NCI-H510A treated with DMSO at 0.1 percent for 48 hours (cell line): ENCODE results near the gene HS3ST4.
"Not testable (repeated sequence)": the region's sequence is repeated elsewhere in the genome, so short reads cannot be mapped to it uniquely, and the experiment has no call there.

Experiments
- DNase-seq: peaks from one replicate; lab custom pipeline; 2025; lab: John Stamatoyannopoulos, UW

The HS3ST4 gene

GRCh38 chr16:25996052-25996451 lies 304.3 kb downstream of the HS3ST4 start:
- DNase-seq: no peak

DNA sequence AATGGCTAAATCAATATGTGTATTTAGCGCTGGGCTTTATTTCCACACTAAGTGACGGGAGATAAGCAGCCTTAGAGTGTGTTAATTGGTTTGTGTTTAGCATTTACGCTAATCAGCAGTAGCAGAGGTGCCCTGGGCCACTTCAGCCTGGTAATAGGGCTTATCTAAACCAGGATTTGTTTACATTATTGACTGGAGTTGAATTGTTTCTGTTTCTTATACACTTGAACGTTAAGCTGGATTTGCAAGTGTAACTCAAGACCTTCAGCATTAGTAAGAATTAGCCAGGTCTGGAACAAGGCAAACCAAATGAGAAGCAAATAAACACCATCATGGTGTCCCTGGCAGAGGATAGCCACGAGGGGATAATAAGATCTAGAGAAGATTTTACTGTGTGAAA lies 313.6 kb downstream of the HS3ST4 start:
- peak; percentile 88 for DNase-seq

GRCh38 chr16:26012376-26012775 lies 320.6 kb downstream of the HS3ST4 start:
- no peak for DNase-seq

DNA sequence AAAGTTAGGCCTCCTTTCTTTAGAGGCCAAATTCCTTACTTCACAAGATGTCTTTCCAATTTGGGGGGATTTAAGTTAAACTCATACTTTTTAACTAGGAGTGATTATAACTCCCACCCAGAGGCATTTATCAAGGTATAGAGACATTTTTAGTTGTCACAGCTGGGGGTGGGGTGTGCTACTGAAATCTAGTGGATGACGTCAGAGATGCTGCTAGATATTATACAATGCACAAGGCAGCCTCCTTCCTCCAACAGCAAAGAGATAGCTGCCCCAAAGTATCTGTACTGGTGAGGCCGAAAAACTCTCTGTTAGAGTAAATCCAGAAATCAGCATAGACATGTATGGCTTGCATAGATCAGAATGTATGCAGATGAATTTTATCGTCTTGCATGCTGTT lies 324.0 kb downstream of the HS3ST4 start:
- no peak for DNase-seq

GRCh38 chr16:26016989-26017388 lies 325.2 kb downstream of the HS3ST4 start:
- DNase-seq: no peak

GRCh38 chr16:26019381-26020242 lies 327.9 kb downstream of the HS3ST4 start:
- peak; percentile 98 for DNase-seq

DNA sequence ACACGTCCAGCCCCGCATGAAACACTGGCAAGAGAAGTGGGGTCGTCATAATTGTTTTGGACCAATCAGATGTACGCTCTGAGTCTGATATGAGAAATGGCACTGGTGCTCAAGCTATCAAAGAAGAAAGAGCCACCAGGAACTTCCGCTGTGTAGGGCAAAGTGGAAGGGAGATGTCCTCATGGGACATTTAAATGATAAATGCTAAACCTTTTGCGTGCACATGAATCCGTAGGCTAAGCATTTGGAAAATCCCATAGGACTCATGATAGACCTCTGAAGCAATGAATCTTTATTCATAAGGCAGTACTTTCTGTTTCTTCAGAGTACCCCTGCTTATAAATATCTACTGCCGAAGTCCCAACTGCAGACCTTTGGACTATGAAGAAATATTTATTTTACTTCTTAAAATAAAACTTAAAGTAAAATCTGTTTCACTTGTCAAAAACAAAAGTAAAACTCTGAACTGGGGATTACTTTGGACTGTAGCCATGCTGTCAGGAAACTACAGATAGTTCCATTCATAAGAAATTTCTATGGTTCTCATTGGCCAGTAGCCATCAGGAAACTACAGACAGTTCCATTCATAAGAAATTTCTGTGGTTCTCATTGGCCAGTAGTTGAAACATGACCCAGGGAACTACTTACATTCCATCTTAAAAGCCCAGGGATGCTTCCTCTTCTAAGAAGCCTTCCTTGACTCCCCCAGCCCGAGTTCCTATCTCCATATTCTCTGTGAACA lies 335.1 kb downstream of the HS3ST4 start:
- no peak for DNase-seq

GRCh38 chr16:26031286-26031685 lies 339.5 kb downstream of the HS3ST4 start:
- no peak for DNase-seq

- DNase-seq: not testable (repeated sequence)
Observed at GRCh38 chr16:26032661-26033060, 340.9 kb downstream of the HS3ST4 start.

GRCh38 chr16:26041952-26042668 lies 350.4 kb downstream of the HS3ST4 start:
- no peak for DNase-seq

- no peak for DNase-seq
Observed at GRCh38 chr16:26050472-26050871, 358.7 kb downstream of the HS3ST4 start.

DNA sequence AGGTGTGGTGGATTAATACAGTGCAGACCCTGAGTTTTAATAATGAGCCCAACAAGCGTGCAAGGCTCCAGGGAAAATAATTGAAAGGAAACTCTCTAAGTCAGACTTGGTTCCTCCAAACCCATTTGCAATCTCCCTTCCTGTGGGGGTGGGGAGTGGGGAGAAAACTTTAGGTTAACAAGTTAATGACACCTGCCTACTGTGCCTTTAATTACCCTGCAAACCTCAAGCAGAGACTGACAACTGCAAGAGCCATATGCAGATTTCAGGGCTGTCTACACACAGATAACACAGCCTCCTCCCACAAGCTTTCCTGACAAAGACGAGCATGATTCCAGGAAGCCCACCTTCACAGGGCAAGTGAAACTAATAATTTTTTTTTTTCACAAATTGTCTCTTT lies 359.3 kb downstream of the HS3ST4 start:
- no peak for DNase-seq

DNA sequence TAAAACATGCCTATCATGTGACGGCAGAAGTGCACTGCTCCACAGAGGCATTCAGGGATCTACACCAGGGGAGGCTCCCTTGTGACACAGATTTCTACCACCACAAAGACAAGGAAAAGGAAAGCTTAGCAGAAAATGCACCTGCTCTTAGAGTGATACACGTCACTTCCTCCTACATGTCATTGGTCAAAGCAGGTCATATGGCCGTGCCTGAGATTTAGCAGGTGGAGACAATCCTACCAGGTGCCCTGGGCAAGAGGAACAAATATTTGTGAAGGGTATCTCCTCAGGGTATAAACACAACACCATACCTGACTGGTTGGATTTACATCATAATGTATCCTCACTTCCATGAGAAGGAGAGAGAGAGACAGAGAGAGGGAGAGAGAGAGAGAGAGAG lies 362.1 kb downstream of the HS3ST4 start:
- no peak for DNase-seq

DNA sequence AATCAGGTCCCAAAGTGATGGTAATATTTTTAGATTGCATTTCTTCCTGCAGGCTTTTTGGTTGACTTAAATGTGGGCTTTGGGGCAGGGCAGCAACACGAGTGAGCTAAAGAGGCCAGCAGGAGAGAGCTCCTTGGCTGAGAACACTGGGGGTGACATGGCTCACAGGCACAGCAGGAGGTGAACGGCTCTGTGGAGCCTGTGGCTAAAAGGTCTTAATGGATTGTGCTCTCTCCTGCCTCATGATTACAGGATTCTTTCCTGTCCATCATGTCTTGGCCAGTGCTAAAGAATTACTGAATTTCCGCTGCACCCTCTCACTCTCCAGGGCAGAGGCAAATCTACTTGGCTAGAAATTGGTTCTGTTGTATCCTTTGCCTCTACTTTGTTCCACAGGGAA lies 366.6 kb downstream of the HS3ST4 start:
- DNase-seq: peak; percentile 26

GRCh38 chr16:26070302-26071100 lies 378.7 kb downstream of the HS3ST4 start:
- DNase-seq: no peak

GRCh38 chr16:26071101-26071866 lies 379.5 kb downstream of the HS3ST4 start:
- DNase-seq: no peak

GRCh38 chr16:26078716-26079355 lies 387.1 kb downstream of the HS3ST4 start:
- DNase-seq: peak; percentile 96

- peak; percentile 97 for DNase-seq
Observed at GRCh38 chr16:26087091-26087490, 395.3 kb downstream of the HS3ST4 start.

DNA sequence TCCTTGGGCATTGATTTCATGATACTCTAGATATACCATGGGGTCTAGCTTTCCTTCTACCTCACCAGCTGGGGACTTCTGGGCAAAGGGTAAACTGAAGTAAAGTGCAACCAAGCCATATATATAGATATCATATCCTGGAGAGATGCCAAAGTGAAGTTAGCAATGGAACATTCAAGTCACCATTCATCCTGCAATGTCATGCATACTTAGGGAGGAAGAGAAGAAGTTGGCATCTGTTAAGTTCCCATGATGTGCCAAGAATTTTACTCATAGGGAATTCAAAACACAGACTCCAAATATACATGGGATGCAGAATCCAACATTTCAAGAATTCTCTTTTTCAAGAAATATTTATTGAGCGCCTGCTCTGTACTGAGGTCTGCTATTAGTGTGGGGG lies 399.8 kb downstream of the HS3ST4 start:
- DNase-seq: no peak

DNA sequence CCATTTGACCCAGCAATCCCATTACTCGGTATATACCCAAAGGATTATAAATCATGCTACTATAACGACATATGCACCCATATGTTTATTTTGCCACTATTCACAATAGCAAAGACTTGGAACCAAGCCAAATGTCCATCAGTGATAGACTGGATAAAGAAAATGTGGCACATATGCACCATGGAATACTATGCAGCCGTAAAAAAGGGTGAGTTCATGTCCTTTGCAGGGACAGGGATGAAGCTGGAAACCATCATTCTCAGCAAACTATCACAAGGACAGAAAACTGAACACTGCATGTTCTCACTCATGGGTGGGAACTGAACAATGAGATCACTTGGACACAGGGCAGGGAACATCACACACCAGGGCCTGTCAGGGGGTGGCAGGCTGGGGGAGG lies 406.4 kb downstream of the HS3ST4 start:
- DNase-seq: not testable (repeated sequence)

GRCh38 chr16:26102369-26102768 lies 410.6 kb downstream of the HS3ST4 start:
- DNase-seq: no peak
